HUDEP-2 (cell line): Measurements from ENCODE around the gene BUD23.
"Not testable (repeated sequence)": the region's sequence is repeated elsewhere in the genome, so short reads cannot be mapped to it uniquely, and the experiment has no call there.

ENCODE experiments used
- DNase-seq, 76 experiments: peaks; one replicate each; lab custom pipeline; 2025; ENCODE audit not compliant: unreplicated experiment in 76 of 76; lab: John Stamatoyannopoulos, UW

Gene BUD23, protein sequence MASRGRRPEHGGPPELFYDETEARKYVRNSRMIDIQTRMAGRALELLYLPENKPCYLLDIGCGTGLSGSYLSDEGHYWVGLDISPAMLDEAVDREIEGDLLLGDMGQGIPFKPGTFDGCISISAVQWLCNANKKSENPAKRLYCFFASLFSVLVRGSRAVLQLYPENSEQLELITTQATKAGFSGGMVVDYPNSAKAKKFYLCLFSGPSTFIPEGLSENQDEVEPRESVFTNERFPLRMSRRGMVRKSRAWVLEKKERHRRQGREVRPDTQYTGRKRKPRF

GRCh38 chr7:73683056-73683787 is at the start of gene BUD23, which contains the start of gene DNAJC30:
BUD23 (plus strand) TSS chr7:73683597; CDS start chr7:73683626, 29 bp downstream.
DNAJC30 (minus strand) TSS chr7:73683453; CDS start chr7:73683423, 30 bp downstream.
- peak in 74 of 76 experiments; percentile 48 to 98 (median 92) for DNase-seq

GRCh38 chr7:73633844-73634243 is 49.6 kb upstream of the BUD23 start:
- DNase-seq, result no peak

DNA sequence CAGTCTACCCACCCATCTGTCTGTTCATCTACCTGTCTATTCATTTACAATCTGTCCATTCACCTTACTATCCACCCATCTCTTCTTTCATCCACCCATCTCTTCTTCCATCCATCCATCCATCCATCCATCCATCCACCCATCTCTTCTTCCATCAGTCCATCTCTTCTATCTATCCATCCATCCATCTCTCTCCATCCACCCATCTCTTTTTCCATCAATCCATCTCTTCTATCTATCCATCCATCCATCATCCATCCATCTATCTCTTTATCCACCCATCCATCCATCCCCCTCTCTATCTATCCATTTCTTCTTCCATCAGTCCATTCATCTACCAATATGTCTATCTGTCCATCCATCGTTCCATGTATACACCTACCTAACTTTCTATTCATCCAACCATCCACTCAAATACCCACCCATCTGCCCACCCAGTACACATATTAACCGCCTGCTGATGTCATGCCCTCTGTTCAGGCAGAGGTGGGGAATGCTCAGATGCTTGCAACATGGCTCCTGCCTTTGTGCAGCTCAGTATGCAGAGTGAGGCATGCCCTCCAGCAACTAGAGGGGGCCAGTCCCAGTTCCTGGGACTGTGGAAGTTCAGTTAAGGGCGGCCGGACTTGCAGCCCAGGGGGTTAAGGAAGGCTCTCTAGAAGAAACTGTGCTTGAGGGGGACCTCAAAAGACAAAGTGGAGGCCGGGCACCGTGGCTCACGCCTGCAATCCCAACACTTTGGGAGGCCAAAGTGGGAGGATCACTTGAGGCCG is 47.8 kb upstream of the BUD23 start:
- no peak for DNase-seq

GRCh38 chr7:73638911-73639310 is 44.5 kb upstream of the BUD23 start:
- no peak for DNase-seq

DNA sequence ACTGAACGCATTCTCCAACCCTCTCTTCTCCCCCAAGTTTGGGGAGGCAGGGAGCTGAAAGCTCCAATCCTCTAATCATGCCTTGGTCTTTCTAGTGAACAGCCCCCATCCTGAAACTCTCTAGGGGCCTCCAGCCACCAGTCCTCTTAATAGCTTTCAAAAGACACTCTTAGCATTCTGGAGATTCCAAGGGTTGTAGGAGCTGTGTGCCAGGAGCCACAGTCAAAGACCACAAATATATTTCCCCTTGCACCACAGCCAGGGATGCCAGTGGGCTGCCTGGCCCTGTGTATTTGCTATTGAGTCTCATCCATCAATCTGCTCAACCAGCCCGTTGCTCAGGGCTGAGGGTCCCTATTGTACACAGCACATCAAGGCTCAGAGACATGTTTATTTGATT is 40.6 kb upstream of the BUD23 start:
- no peak for DNase-seq

- no peak for DNase-seq
These were observed 38.6 kb upstream of the BUD23 start for GRCh38 chr7:73644688-73645286.

GRCh38 chr7:73645643-73646174 is 37.7 kb upstream of the BUD23 start:
- no peak for DNase-seq

GRCh38 chr7:73646785-73647724 is 36.3 kb upstream of the BUD23 start:
- no peak for DNase-seq

- peak in 4 of 76 experiments; percentile 5 to 28 (median 12) for DNase-seq
These were observed 35.4 kb upstream of the BUD23 start for GRCh38 chr7:73647725-73648592.

- no peak for DNase-seq
These were observed 34.6 kb upstream of the BUD23 start for GRCh38 chr7:73648593-73649332.

GRCh38 chr7:73649576-73649975 is 33.8 kb upstream of the BUD23 start:
- DNase-seq, result no peak

- DNase-seq, result no peak
These were observed 32.9 kb upstream of the BUD23 start for GRCh38 chr7:73650524-73650923.

DNA sequence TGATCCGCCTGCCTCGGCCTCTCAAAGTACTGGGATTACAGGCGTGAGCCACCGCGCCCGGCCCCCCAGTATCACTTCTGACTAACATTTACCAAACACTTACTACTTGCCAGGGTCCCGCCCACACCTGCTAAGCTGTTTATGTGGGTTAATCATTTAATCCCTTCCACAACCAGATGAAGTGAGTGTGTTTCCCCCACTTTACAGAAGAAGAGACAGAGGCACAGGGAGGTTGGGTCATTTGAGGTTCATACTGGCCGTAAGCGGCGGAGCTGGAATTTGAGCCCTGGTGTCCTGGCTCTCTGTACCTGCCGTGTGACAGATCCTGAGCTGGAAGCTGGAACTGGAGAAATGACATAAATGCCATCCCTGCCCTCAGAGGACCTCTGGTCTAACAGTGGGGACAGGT is 30.9 kb upstream of the BUD23 start:
- DNase-seq, result no peak

- DNase-seq, result not testable (repeated sequence)
These were observed 28.1 kb upstream of the BUD23 start for GRCh38 chr7:73655309-73655708.

DNA sequence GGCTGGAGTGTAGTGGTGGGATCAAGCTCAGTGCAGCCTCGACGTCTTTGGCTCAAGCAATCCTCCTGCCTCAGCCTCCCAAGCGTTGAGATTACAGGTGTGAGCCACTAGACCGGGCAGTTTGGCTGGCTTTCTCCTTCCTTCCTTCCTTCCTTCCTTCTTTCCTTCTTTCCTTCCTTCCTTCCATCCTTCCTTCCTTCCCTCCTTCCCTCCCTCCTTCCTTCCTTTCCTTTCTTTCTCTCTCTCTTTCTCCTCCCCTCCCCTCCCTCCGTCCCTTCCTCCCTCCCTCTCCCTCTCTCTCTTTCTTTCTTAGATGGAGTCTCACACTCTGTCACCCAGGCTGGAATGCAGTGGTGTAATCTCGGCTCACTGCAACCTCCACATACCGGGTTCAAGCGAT is 23.4 kb upstream of the BUD23 start:
- DNase-seq, result no peak

DNA sequence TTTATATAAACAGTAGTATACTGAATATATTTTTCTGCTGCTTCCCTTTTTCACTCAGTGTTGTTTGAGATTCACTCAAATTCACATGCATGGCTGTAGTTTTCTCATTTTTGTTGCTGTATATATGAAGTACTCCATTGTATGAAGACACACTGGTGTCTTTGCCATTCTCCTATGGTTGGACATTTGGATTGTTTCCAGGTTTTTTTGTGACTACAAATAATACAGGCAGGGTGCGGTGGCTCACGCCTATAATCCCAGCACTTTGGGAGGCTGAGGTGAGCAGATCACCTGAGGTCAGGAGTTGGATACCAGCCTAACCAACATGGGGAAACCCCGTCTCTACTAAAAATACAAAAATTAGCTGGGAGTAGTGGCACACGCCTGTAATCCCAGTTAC is 22.8 kb upstream of the BUD23 start:
- not testable (repeated sequence) for DNase-seq

- no peak for DNase-seq
These were observed 20.4 kb upstream of the BUD23 start for GRCh38 chr7:73663033-73663432.
